Upper lobe of right lung (tissue), 1 donor: ENCODE results near the gene LRCH2. TPM values are rescaled to one million over a fixed set of nuclear protein-coding genes. Genes with fewer than 3 reads are reported as not detected.

Experiments
- ATAC-seq: fragments of 200-7000 bp; cut with Tn5 transposase; one replicate; pipeline ENCODE4 v1.9.1; 2020; ENCODE audit warnings: mild to moderate bottlenecking, moderate library complexity
- DNase-seq: peaks from one replicate; pipeline ENCODE4 v3.0.0-alpha.2; 2020
- H3K27ac ChIP-seq: fragments of 200-600 bp; one replicate; pipeline ENCODE4 v1.8.0; 2022
- H3K27me3 ChIP-seq: fragments of 200-600 bp; one replicate; pipeline ENCODE4 v1.8.0; 2022; ENCODE audit warnings: mild to moderate bottlenecking
- H3K36me3 ChIP-seq: fragments of 200-600 bp; one replicate; pipeline ENCODE4 v1.8.0; 2022
- H3K4me1 ChIP-seq: fragments of 200-600 bp; one replicate; pipeline ENCODE4 v1.8.0; 2022
- H3K4me3 ChIP-seq: fragments of 200-600 bp; one replicate; pipeline ENCODE4 v1.8.0; 2022; ENCODE audit warnings: mild to moderate bottlenecking
- H3K9me3 ChIP-seq: fragments of 200-600 bp; one replicate; pipeline ENCODE4 v1.8.0; 2022
- intact Hi-C: fragments of 100-400 bp; cut with DNase I; formaldehyde crosslinking; loops from one replicate; pipeline ENCODE4 v1.11.0; 2022
- total RNA-seq: library from RNA; stranded (reverse); fragmentation: NEBNext Ultra II Directional; extraction: Animal tissue kit (Norgen Biotek cat#: 25700); gene quantifications from one replicate; pipeline ENCODE4 v1.2.1, GENCODE V29; 2021
- TF ChIP-seq, protein P1 (sequence below): fragments of 200-600 bp; IDR thresholded peaks from one replicate; pipeline ENCODE4 v1.8.0; 2022; ENCODE audit warnings: antibody characterized with exemption
- donor health status: DM: no; HTN: yes; CAD: no; lungs with severe emphysema.

Gene LRCH2
- total RNA-seq, 1 donor from 2014 or later, result 7.1 TPM

DNA sequence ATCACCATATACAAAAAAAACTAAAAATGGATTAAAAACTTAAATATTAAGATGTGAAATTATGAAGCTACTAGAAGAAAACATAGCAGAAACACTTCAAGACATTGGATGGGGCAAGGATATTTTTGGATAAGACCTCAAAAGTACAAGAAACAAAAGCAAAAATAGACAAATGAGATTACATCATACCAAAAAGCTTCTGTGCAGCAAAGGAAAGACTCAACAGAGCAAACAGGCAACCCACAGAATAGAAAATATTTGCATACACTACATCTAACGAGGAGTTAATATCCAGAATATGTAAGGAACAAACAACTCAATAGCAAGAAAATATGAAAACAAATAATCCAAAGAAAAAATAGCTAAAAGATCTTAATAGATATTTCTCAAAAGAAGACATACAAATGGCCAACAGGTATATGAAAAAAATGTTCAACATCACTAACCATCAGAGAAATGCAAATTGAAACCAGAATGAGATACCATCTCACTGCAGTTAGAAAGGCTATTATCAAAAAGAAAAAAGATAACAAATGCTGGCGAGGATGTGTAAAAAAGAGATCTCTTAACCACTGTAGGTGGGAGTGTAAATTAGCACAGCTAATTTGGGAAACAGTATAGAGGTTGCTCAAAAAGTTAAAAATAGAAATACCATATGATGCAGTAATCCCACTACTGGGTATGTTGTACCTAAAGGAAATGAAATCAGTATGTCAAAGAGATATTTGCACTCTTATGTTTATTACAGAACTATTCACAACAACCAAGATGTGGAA lies 17.8 kb upstream of the LRCH2 start:
- ATAC-seq (no peak), DNase-seq (no peak)
- H3K4me1 ChIP-seq, result no peaks in the 10 kb centered on the region
- no peak overlapping the region for H3K27ac ChIP-seq
- intact Hi-C loops, result no loop called here
- H3K36me3 ChIP-seq, result no peaks in the 10 kb centered on the region
- H3K27me3 ChIP-seq, result no peaks in the 10 kb centered on the region
- no peaks in the 10 kb centered on the region for H3K9me3 ChIP-seq
- TF ChIP-seq, protein P1, sequence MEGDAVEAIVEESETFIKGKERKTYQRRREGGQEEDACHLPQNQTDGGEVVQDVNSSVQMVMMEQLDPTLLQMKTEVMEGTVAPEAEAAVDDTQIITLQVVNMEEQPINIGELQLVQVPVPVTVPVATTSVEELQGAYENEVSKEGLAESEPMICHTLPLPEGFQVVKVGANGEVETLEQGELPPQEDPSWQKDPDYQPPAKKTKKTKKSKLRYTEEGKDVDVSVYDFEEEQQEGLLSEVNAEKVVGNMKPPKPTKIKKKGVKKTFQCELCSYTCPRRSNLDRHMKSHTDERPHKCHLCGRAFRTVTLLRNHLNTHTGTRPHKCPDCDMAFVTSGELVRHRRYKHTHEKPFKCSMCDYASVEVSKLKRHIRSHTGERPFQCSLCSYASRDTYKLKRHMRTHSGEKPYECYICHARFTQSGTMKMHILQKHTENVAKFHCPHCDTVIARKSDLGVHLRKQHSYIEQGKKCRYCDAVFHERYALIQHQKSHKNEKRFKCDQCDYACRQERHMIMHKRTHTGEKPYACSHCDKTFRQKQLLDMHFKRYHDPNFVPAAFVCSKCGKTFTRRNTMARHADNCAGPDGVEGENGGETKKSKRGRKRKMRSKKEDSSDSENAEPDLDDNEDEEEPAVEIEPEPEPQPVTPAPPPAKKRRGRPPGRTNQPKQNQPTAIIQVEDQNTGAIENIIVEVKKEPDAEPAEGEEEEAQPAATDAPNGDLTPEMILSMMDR, result no peak
- no peak overlapping the region for H3K4me3 ChIP-seq

DNA sequence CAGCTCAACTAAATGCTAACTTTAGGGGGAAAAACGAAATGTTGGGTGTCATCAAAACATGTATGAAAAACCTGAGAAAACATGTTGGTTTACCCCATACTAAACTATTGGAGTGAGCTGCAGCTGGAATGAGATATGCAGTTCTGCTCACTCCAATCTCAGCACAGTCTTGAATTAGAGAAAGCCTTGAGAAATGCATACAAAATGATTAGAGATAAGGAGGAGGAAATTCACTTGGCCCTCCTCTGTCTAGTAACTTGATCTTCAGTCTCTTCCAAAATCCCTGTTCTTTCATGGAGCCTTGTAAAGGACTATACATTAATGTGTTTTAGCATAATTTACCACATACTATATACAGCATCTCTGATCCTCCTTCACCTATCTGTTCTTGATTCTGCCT lies 3.2 kb upstream of the LRCH2 start:
- TF ChIP-seq, protein P1, result no peak
- Histone ChIP-seq H3K9me3 (no peaks in the 10 kb centered on the region), H3K27me3 (no peaks in the 10 kb centered on the region), H3K4me3 (no peak overlapping the region), H3K36me3 (no peaks in the 10 kb centered on the region), H3K4me1 (no peaks in the 10 kb centered on the region), H3K27ac (no peak overlapping the region)
- ATAC-seq, result no peak
- DNase-seq, result no peak
- intact Hi-C loops, result no loop called here

DNA sequence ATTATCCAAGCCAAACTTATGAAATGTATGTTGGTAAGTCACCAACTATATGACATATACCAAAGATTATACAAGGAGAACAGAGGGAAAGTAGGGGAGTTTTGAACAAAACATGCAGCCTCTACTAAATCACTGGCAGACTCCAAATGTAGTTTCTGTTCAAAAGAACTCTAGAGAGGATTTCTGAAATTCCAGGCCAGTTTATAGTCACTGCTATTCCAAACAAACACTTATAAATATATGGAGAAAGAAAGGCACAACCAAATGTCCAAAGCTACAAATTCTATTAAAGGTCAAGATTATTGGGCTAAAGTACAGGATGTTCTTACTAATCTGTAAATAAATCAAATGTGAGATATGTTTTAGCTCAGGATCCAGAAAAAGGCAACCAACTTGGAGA lies 2.7 kb upstream of the LRCH2 start:
- TF ChIP-seq, protein P1, result no peak
- ATAC-seq (no peak), DNase-seq (no peak)
- H3K27me3 ChIP-seq, result no peaks in the 10 kb centered on the region
- intact Hi-C loops, result no loop called here
- H3K36me3 ChIP-seq, result no peaks in the 10 kb centered on the region
- no peaks in the 10 kb centered on the region for H3K9me3 ChIP-seq
- peak overlapping the region; percentile 36 for H3K27ac ChIP-seq
- no peak overlapping the region for H3K4me3 ChIP-seq
- no peaks in the 10 kb centered on the region for H3K4me1 ChIP-seq

DNA sequence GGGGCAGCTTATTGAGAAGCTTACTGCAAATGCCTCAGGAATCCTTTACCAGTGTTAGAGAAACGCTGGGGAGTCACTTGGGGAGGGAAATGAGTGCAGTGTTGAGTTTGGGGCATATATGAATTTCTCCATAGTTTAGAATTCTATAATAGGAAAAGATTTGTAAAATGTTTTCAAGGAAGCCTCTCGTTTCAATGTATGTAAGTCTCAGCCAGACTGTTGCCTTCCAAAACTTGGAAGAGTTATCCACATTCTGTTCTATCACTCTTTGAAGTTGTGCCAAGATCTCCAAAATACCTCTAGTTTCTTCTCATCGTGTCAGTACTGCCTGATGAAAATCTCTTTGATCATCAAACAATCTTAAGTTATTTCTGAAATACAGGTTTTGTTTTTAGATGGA lies 565 bp upstream of the LRCH2 start:
- Histone ChIP-seq H3K4me1 (no peaks in the 10 kb centered on the region), H3K9me3 (no peaks in the 10 kb centered on the region), H3K4me3 (peak overlapping the region; percentile 50), H3K36me3 (no peaks in the 10 kb centered on the region), H3K27ac (no peak overlapping the region), H3K27me3 (no peaks in the 10 kb centered on the region)
- intact Hi-C loops, result no loop called here
- ATAC-seq (no peak), DNase-seq (no peak)
- TF ChIP-seq, protein P1, result no peak

DNA sequence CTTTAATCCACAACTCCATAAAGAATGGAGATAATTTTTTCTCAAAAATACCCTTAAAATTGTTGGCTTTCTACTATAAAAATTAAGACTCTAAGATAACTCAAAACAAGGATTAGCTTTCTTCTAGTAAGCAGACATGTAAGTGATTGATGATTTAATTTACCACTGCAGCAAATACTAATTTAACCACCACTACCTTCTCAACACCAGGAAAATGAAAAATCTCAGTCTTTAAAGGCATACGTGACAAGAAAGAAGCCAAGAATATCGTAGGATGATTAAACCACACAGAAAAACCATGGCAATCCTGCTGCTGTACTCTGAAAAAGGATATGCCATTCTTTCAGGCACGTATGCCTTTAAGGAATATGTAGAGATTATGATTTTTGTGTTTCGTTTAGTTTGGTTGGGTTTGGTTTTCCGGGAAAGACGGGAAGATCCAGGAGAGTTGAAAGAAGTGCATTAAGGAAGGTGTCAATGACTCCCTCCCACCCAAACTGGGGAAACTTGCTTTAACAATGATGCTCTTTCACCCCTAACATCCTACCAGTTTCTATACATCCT lies 881 bp downstream of the LRCH2 start:
- Histone ChIP-seq H3K9me3 (no peaks in the 10 kb centered on the region), H3K4me1 (no peaks in the 10 kb centered on the region), H3K36me3 (no peaks in the 10 kb centered on the region), H3K4me3 (peak overlapping the region; percentile 50), H3K27ac (peak overlapping the region; percentile 30), H3K27me3 (no peaks in the 10 kb centered on the region)
- intact Hi-C loops, result no loop called here
- no peak for DNase-seq
- no peak for ATAC-seq
- TF ChIP-seq, protein P1, result no peak
